K562 (cell line): ENCODE measurements around the gene SHH. TPM values are rescaled to one million over a fixed set of nuclear protein-coding genes. Genes with fewer than 3 reads are reported as not detected.

Source experiments
- ATAC-seq: fragments of 200-7000 bp; cut with Tn5 transposase; 3 replicates; pipeline ENCODE4 v1.9.1; 2020; ENCODE audit warnings: moderate library complexity
- BruUV-seq: library from RNA; stranded (reverse); fragments of 400-500 nt; replicated peaks from 2 replicates; lab custom pipeline; 2021; lab: Mats Ljungman, UMichigan
- CTCF ChIA-PET: fragments of 300-600 bp; formaldehyde crosslinking; extraction: SDS; loops from one replicate; lab custom pipeline; 2021; ENCODE audit warnings: low intra/inter-chr PET ratio; lab: Yijun Ruan, JAX
- POLR2A ChIA-PET: fragments of 300-600, 350-650 bp; sonication (Branson Sonifier 250); formaldehyde crosslinking; extraction: SDS; loops from one replicate; lab custom pipeline; 2021; ENCODE audit warnings: antibody characterized with exemption, inconsistent platforms; lab: Yijun Ruan, JAX
- DNase-seq, 4 experiments: peaks; one replicate each; pipeline versions ENCODE4 v3.0.0 to v3.0.0-alpha.2; 2011 to 2018; ENCODE audit warnings: low spot score in 3 of 4, mixed read lengths in 3 of 4; ENCODE audit errors: extremely low read depth in 1 of 4
- FAIRE-seq: peaks from 2 replicates; lab custom pipeline; 2011; peaks lifted over from hg19 to GRCh38; lab: Jason Lieb, UNC
- H2AFZ ChIP-seq: 2 replicates; pipeline ENCODE4 v1.6.0; 2011; ENCODE audit warnings: low read depth, low read length, control low read depth, inconsistent platforms
- H3K27ac ChIP-seq: fragments of 200-600 bp; 3 replicates; pipeline ENCODE4 v1.8.0; 2011; ENCODE audit warnings: low read depth, mild to moderate bottlenecking, control low read depth, inconsistent platforms, low read length, moderate library complexity, mixed read lengths; ENCODE audit errors: extremely low read depth
- H3K27me3 ChIP-seq, 2 experiments: fragments of 300-600 bp in 1 of 2; 2 replicates in 1 of 2; 3 replicates in 1 of 2; pipeline versions ENCODE4 v1.6.0 to v1.8.0; 2011; ENCODE audit warnings: inconsistent platforms in 2 of 2, low read length in 2 of 2, mild to moderate bottlenecking in 1 of 2, mixed read lengths in 1 of 2, moderate library complexity in 1 of 2; ENCODE audit not compliant: control insufficient read depth in 2 of 2, insufficient read depth in 2 of 2
- H3K36me3 ChIP-seq: fragments of 300-600 bp; 3 replicates; pipeline ENCODE4 v1.8.0; 2011; ENCODE audit warnings: mild to moderate bottlenecking, low read length, inconsistent platforms; ENCODE audit not compliant: control insufficient read depth, insufficient read depth
- H3K4me1 ChIP-seq, 2 experiments: fragments of 200-600 bp in 1 of 2; replicated peaks in 1 of 2; 2 replicates in 1 of 2; 3 replicates in 1 of 2; pipeline versions ENCODE4 v1.5.1 to v1.8.0; 2011; ENCODE audit warnings: inconsistent platforms in 2 of 2, low read length in 2 of 2, mild to moderate bottlenecking in 1 of 2, mixed read lengths in 1 of 2, moderate library complexity in 1 of 2; ENCODE audit not compliant: control insufficient read depth in 2 of 2, insufficient read depth in 2 of 2
- H3K4me2 ChIP-seq: 2 replicates; pipeline ENCODE4 v1.6.1; 2011; ENCODE audit warnings: low read length, control low read depth, inconsistent platforms, mixed read lengths; ENCODE audit not compliant: insufficient read depth
- H3K4me3 ChIP-seq: fragments of 200-600 bp; sonication (generic), shearing (Covaris generic); 2 replicates; pipeline ENCODE4 v1.5.1; 2016; ENCODE audit warnings: control low read depth, inconsistent platforms
- H3K79me2 ChIP-seq: fragments of 200-600 bp; 3 replicates; pipeline ENCODE4 v1.8.0; 2011; ENCODE audit warnings: low read length, inconsistent platforms; ENCODE audit not compliant: control insufficient read depth, insufficient read depth
- H3K9ac ChIP-seq, 2 experiments: 2 replicates each; pipeline versions ENCODE4 v1.6.0 to v1.6.1; 2011; ENCODE audit warnings: low read depth in 2 of 2, low read length in 2 of 2, control low read depth in 1 of 2, inconsistent platforms in 1 of 2, mild to moderate bottlenecking in 1 of 2, mixed read lengths in 1 of 2; ENCODE audit not compliant: insufficient read depth in 1 of 2
- H3K9me1 ChIP-seq: one replicate; pipeline ENCODE4 v1.6.0; 2011; ENCODE audit warnings: inconsistent platforms, mild to moderate bottlenecking, low read length, moderate library complexity; ENCODE audit not compliant: control insufficient read depth, insufficient read depth
- H3K9me3 ChIP-seq: replicated peaks from 2 replicates; pipeline ENCODE4 v1.5.1; 2011; ENCODE audit warnings: low read depth, low read length, inconsistent platforms; ENCODE audit not compliant: control insufficient read depth, insufficient read depth
- H4K20me1 ChIP-seq: replicated peaks from 2 replicates; pipeline ENCODE4 v1.6.1; 2011; ENCODE audit warnings: low read length, inconsistent platforms, mixed read lengths; ENCODE audit not compliant: control insufficient read depth, insufficient read depth
- ARID3B ChIP-seq: fragments of 250-450 bp; sonication (Bioruptor Pico); IDR thresholded peaks from 2 replicates; pipeline ENCODE4 v1.4.0; 2020; ENCODE audit warnings: borderline replicate concordance
- CTCFL ChIP-seq: IDR thresholded peaks from 2 replicates; pipeline ENCODE4 v1.6.1; 2011; ENCODE audit warnings: borderline replicate concordance, low read depth, mild to moderate bottlenecking, moderate library complexity, low read length; ENCODE audit not compliant: insufficient read depth, poor library complexity, severe bottlenecking
- E2F3 ChIP-seq: fragments of 250-450 bp; sonication (Bioruptor Pico); IDR thresholded peaks from 2 replicates; pipeline ENCODE4 v1.4.0; 2020; ENCODE audit warnings: mild to moderate bottlenecking
- NCOA2 ChIP-seq, 2 experiments: fragments of 450-650 bp; IDR thresholded peaks; 2 replicates each; pipeline ENCODE4 v1.6.1; 2018; ENCODE audit warnings: mild to moderate bottlenecking in 2 of 2, moderate library complexity in 1 of 2; ENCODE audit not compliant: partially characterized antibody in 2 of 2
- NCOA6 ChIP-seq: fragments of 450-650 bp; IDR thresholded peaks from 2 replicates; pipeline ENCODE4 v1.6.1; 2017; ENCODE audit warnings: mild to moderate bottlenecking
- POLR2H ChIP-seq: IDR thresholded peaks from 2 replicates; pipeline ENCODE4 v1.6.1; 2016; ENCODE audit warnings: missing genetic modification characterization, low read depth, mild to moderate bottlenecking, control low read depth, missing compliant biosample characterization, moderate library complexity
- POLR3G ChIP-seq: IDR thresholded peaks from 2 replicates; pipeline ENCODE4 v1.6.1; 2011; ENCODE audit not compliant: insufficient read length, insufficient replicate concordance; ENCODE audit errors: extremely low read depth
- PYGO2 ChIP-seq: fragments of 450-650 bp; IDR thresholded peaks from 2 replicates; pipeline ENCODE4 v1.6.1; 2016; ENCODE audit warnings: mild to moderate bottlenecking, missing genetic modification characterization, moderate library complexity, missing compliant biosample characterization
- RFX7 ChIP-seq: fragments of 250-450 bp; sonication (Bioruptor Pico); IDR thresholded peaks from 2 replicates; pipeline ENCODE4 v1.5.1; 2021; ENCODE audit warnings: mild to moderate bottlenecking
- SAFB2 ChIP-seq: fragments of 200-400 bp; formaldehyde crosslinking; IDR thresholded peaks from 2 replicates; pipeline ENCODE4 v1.6.1; 2018; ENCODE audit warnings: borderline replicate concordance, low read length, low read depth, moderate library complexity; ENCODE audit not compliant: severe bottlenecking
- USF1 ChIP-seq: sonication (generic); formaldehyde crosslinking; IDR thresholded peaks from 2 replicates; pipeline ENCODE4 v1.9.0; 2022; ENCODE audit warnings: mild to moderate bottlenecking, missing genetic modification reagents
- ZNF23 ChIP-seq: fragments of 250-450 bp; sonication (Bioruptor Pico); IDR thresholded peaks from 2 replicates; pipeline ENCODE4 v1.4.0; 2020; ENCODE audit warnings: mild to moderate bottlenecking
- ZNF668 ChIP-seq: fragments of 250-450 bp; sonication (Bioruptor Pico); IDR thresholded peaks from 2 replicates; pipeline ENCODE4 v1.8.0; 2022; ENCODE audit warnings: mild to moderate bottlenecking, inconsistent platforms
- ZNF79 ChIP-seq: fragments of 250-450 bp; sonication (Bioruptor Pico); IDR thresholded peaks from 2 replicates; pipeline ENCODE4 v1.4.0; 2020; ENCODE audit warnings: low read depth, mild to moderate bottlenecking, moderate library complexity
- WGBS: fragments of 100-300 bp; shearing (Covaris generic); methylation state at CpG from one replicate; pipeline ENCODE4 v1.1.6; 2016; ENCODE audit warnings: low coverage, mixed read lengths; ENCODE audit not compliant: insufficient coverage; ENCODE audit errors: missing lambda C conversion rate; 5-methylcytosine and 5-hydroxymethylcytosine counted together
- in situ Hi-C: fragments of 300-500 bp; cut with MboI; formaldehyde crosslinking; loops from 4 replicates; pipeline ENCODE4 v1.15.0; 2018; ENCODE audit warnings: inconsistent platforms, mixed read lengths
- intact Hi-C: fragments of 100-400 bp; cut with micrococcal nuclease; formaldehyde crosslinking; loops from 2 replicates; pipeline ENCODE4 v1.14.2; 2022
- polyA plus RNA-seq, 8 experiments: library from polyadenylated mRNA; depleted of rRNA in 4 of 8; stranded (reverse) in 5 of 8; unstranded in 3 of 8; fragments of >200 nt; fragmentation: Nextera tagmentation in 2 of 8; fragmentation: Illumina TruSeq in 1 of 8; extraction: Ambion mirVana in 2 of 8; extraction: Trizol in 1 of 8; gene quantifications; 2 replicates each; pipeline versions ENCODE4 v1.2.1 to v1.2.3, GENCODE V29; 2011 to 2014; ENCODE audit warnings: inconsistent platforms in 1 of 8, missing spikeins in 1 of 8
- total RNA-seq, 7 experiments: library from RNA; depleted of rRNA in 6 of 7; stranded (reverse); fragments of >200 nt in 6 of 7; fragmentation: Illumina TruSeq in 2 of 7; extraction: Trizol in 2 of 7; gene quantifications; 2 replicates each; pipeline versions ENCODE4 v1.2.1 to v1.2.3, GENCODE V29; 2011 to 2021; ENCODE audit warnings: low replicate concordance in 1 of 7

SHH gene
- total and polyA plus RNA-seq, 9 of the 15 experiments (the other 6 are each of a cell fraction or from before 2014, with no cell fraction given): 0.09 TPM; not detected in 8

- TF ChIP-seq NCOA6: no peak
- TF ChIP-seq E2F3 (CRISPR knock-in tag): no peak
- TF ChIP-seq ZNF79 (CRISPR knock-in tag): no peak
- no peak for TF ChIP-seq ZNF668 (CRISPR knock-in tag)
- no peak for TF ChIP-seq ZNF23 (CRISPR knock-in tag)
- no peak for TF ChIP-seq POLR3G
Observed at GRCh38 chr7:155751409-155751808, 60.9 kb downstream of the SHH start (continued).

GRCh38 chr7:155750255-155751125, 61.8 kb downstream of the SHH start:
- Histone ChIP-seq H3K36me3 (peaks cover 91% of the 10 kb centered on the region), H3K79me2 (peaks cover 95% of the 10 kb centered on the region), H3K27ac (no peak overlapping the region), H3K9ac (no peak overlapping the region), H2AFZ (no peak overlapping the region), H3K9me1 (no peaks in the 10 kb centered on the region), H3K4me1 (no peaks in the 10 kb centered on the region), H3K9me3 (no peaks in the 10 kb centered on the region), H3K4me3 (no peak overlapping the region), H3K27me3 (no peaks in the 10 kb centered on the region), H3K4me2 (no peak overlapping the region), H4K20me1 (peaks cover 4% of the 10 kb centered on the region; the same call in 1 of the 2 replicates)
- ATAC-seq (no peak), DNase-seq (no peak), FAIRE-seq (no peak)
- POLR2A ChIA-PET: interaction anchor here (1.1 kb wide), 1 partner anchor 10 kb away, joined by 5 read pairs; no protein-coding TSS in a partner anchor
- CTCF ChIA-PET: interaction anchor here (0.7 kb wide), 2 partner anchors 14 to 17 kb away, joined by 3 to 6 read pairs; no protein-coding TSS in a partner anchor
- no TSS peak for BruUV-seq
- 87% methylated on average over 5 of the region's 5 CpGs for WGBS
- in situ Hi-C loops: loop anchor here (25.0 kb wide), 1 partner anchor 363 kb away; no protein-coding TSS in a partner anchor
- intact Hi-C loops: no loop called here
- TF ChIP-seq POLR2H (tag) (no peak), RFX7 (CRISPR knock-in tag) (no peak), NCOA2 (IDR thresholded peaks at IDR 0.05; ENCODE audit: partially characterized antibody in 2 of 2) (no peak), ARID3B (no peak), CTCFL (no peak), SAFB2 (no peak), PYGO2 (tag) (no peak), USF1 (no peak)
